NK-92 (cell line): Measurements from ENCODE around the gene NUP58.

Experiments
- DNase-seq: peaks from one replicate; lab custom pipeline; 2025; ENCODE audit not compliant: unreplicated experiment; lab: John Stamatoyannopoulos, UW

Gene NUP58

GRCh38 chr13:25372284-25373081 lies 71.1 kb downstream of the NUP58 start:
- no peak for DNase-seq

GRCh38 chr13:25375727-25376358 lies 74.4 kb downstream of the NUP58 start:
- DNase-seq = no peak

GRCh38 chr13:25377244-25377962 lies 76.0 kb downstream of the NUP58 start:
- DNase-seq = no peak

GRCh38 chr13:25378528-25378927 lies 77.1 kb downstream of the NUP58 start:
- no peak for DNase-seq

GRCh38 chr13:25379011-25379410 lies 77.6 kb downstream of the NUP58 start:
- DNase-seq = no peak

GRCh38 chr13:25380082-25380481 lies 78.7 kb downstream of the NUP58 start:
- DNase-seq = no peak

- DNase-seq = no peak
Measured at GRCh38 chr13:25380741-25381324, 79.4 kb downstream of the NUP58 start.

GRCh38 chr13:25384758-25385410 lies 83.5 kb downstream of the NUP58 start:
- no peak for DNase-seq

- no peak for DNase-seq
Measured at GRCh38 chr13:25391932-25392331, 90.5 kb downstream of the NUP58 start.
